ENCODE results near the gene KRTAP5-2. TPM values are rescaled to one million over a fixed set of nuclear protein-coding genes. Genes with fewer than 3 reads are reported as not detected.

Gene KRTAP5-2
- total RNA-seq, 4 donors from 2014 or later = not detected

GRCh38 chr11:1558775-1559110 is 39.4 kb downstream of the KRTAP5-2 start:
- Histone ChIP-seq H3K9me3 (no peaks in the 10 kb centered on the region), H3K27me3 (no peaks in the 10 kb centered on the region), H3K4me3 (no peak overlapping the region), H3K36me3 (peaks cover 0 to 41% (median 0%) of the 10 kb centered on the region in 3 donors), H3K4me1 (peaks cover 0 to 58% (median 27%) of the 10 kb centered on the region in 4 donors), H3K27ac (peak overlapping the region; percentile 89 to 99 (median 94))
- TF ChIP-seq EP300 (IDR thresholded peaks at IDR 0.05) = no peak
- TF ChIP-seq CTCF (IDR thresholded peaks at IDR 0.05) = no peak
- TF ChIP-seq POLR2A (IDR thresholded peaks at IDR 0.05) = no peak
- no peak for DNase-seq (ENCODE audit: low spot score in 2 of 2)
- WGBS, 2 donors = 48 to 64% methylated on average over 12 of the region's 12 CpGs

GRCh38 chr11:1557904-1558774 is 40.0 kb downstream of the KRTAP5-2 start:
- WGBS, 2 donors = 35 to 41% methylated on average over 29 of the region's 29 CpGs
- H3K27me3 ChIP-seq = peaks cover 0 to 1% of the 10 kb centered on the region in 2 donors
- TF ChIP-seq POLR2A (IDR thresholded peaks at IDR 0.05) = no peak
- no peak for TF ChIP-seq CTCF (IDR thresholded peaks at IDR 0.05)
- peak; percentile 63 to 75 for TF ChIP-seq EP300 (IDR thresholded peaks at IDR 0.05)
- peak overlapping the region; percentile 89 to 99 (median 94) for H3K27ac ChIP-seq
- no peaks in the 10 kb centered on the region for H3K9me3 ChIP-seq
- H3K4me3 ChIP-seq = no peak overlapping the region
- peaks cover 0 to 59% (median 27%) of the 10 kb centered on the region in 4 donors for H3K4me1 ChIP-seq
- peaks cover 0 to 35% (median 0%) of the 10 kb centered on the region in 3 donors for H3K36me3 ChIP-seq
- DNase-seq (ENCODE audit: low spot score in 2 of 2) = peak in 1 of 2 donors; percentile 45

- Histone ChIP-seq H3K27me3 (peaks cover 0 to 4% of the 10 kb centered on the region in 2 donors), H3K36me3 (peaks cover 0 to 28% (median 0%) of the 10 kb centered on the region in 3 donors), H3K4me1 (peaks cover 0 to 59% (median 27%) of the 10 kb centered on the region in 4 donors), H3K9me3 (no peaks in the 10 kb centered on the region), H3K27ac (peak overlapping the region; percentile 89 to 99 (median 94)), H3K4me3 (no peak overlapping the region)
- DNase-seq (ENCODE audit: low spot score in 2 of 2) = no peak
- TF ChIP-seq EP300 (IDR thresholded peaks at IDR 0.05) = no peak
- no peak for TF ChIP-seq POLR2A (IDR thresholded peaks at IDR 0.05)
- no peak for TF ChIP-seq CTCF (IDR thresholded peaks at IDR 0.05)
- WGBS, 2 donors = 76 to 81% methylated on average over 21 to 70 of the region's 74 CpGs
These were observed 40.8 kb downstream of the KRTAP5-2 start for GRCh38 chr11:1557051-1557884.

GRCh38 chr11:1556278-1556902 is 41.7 kb downstream of the KRTAP5-2 start:
- H3K27me3 ChIP-seq = peaks cover 0 to 4% of the 10 kb centered on the region in 2 donors
- H3K27ac ChIP-seq = peak overlapping the region in 3 of 4 donors; percentile 40 to 99 (median 79)
- no peak for DNase-seq (ENCODE audit: low spot score in 2 of 2)
- H3K36me3 ChIP-seq = peaks cover 0 to 20% (median 0%) of the 10 kb centered on the region in 3 donors
- WGBS, 2 donors = 71 to 80% methylated on average over 27 to 33 of the region's 63 CpGs
- H3K9me3 ChIP-seq = no peaks in the 10 kb centered on the region
- H3K4me1 ChIP-seq = peaks cover 0 to 59% (median 27%) of the 10 kb centered on the region in 4 donors
- no peak for TF ChIP-seq CTCF (IDR thresholded peaks at IDR 0.05)
- no peak for TF ChIP-seq EP300 (IDR thresholded peaks at IDR 0.05)
- no peak for TF ChIP-seq POLR2A (IDR thresholded peaks at IDR 0.05)
- no peak overlapping the region for H3K4me3 ChIP-seq
